ES-I3 (cell line): ENCODE data around the gene CBX1.

Source experiments
- H3K36me3 ChIP-seq: 2 replicates; pipeline ENCODE4 v1.6.1; 2013; ENCODE audit warnings: mild to moderate bottlenecking, low read length, control low read depth, moderate library complexity; ENCODE audit not compliant: insufficient read depth
- H3K4me1 ChIP-seq: 2 replicates; pipeline ENCODE4 v1.6.1; 2013; ENCODE audit warnings: mild to moderate bottlenecking, control low read depth, low read length; ENCODE audit not compliant: insufficient read depth
- H3K9ac ChIP-seq: 2 replicates; pipeline ENCODE4 v1.6.1; 2013; ENCODE audit warnings: low read depth, mild to moderate bottlenecking, low read length, moderate library complexity
- H3K9me3 ChIP-seq: 2 replicates; pipeline ENCODE4 v1.6.1; 2013; ENCODE audit warnings: mild to moderate bottlenecking, low read length, moderate library complexity; ENCODE audit not compliant: control insufficient read depth, insufficient read depth

Gene CBX1

GRCh38 chr17:48101012-48101720 lies at the start of gene CBX1:
TSS of gene CBX1 (minus strand) at chr17:48101478. CDS start at chr17:48077004, 24,474 bp downstream.
- Histone ChIP-seq H3K4me1 (no peaks in the 10 kb centered on the region), H3K9me3 (no peaks in the 10 kb centered on the region), H3K9ac (peak within 1 kb of the TSS; percentile 97), H3K36me3 (no peaks in the 10 kb centered on the region)

- Histone ChIP-seq H3K9me3 (no peaks in the 10 kb centered on the region), H3K36me3 (no peaks in the 10 kb centered on the region), H3K4me1 (peaks cover 32% of the 10 kb centered on the region), H3K9ac (no peak overlapping the region)
These were observed 49.3 kb upstream of the CBX1 start for GRCh38 chr17:48150597-48151001.

- Histone ChIP-seq H3K4me1 (peaks cover 32% of the 10 kb centered on the region), H3K9me3 (no peaks in the 10 kb centered on the region), H3K9ac (no peak overlapping the region), H3K36me3 (no peaks in the 10 kb centered on the region)
These were observed 48.6 kb upstream of the CBX1 start for GRCh38 chr17:48149787-48150463.

GRCh38 chr17:48148854-48149786 lies 47.8 kb upstream of the CBX1 start:
- Histone ChIP-seq H3K4me1 (peaks cover 32% of the 10 kb centered on the region), H3K9me3 (no peaks in the 10 kb centered on the region), H3K9ac (no peak overlapping the region), H3K36me3 (no peaks in the 10 kb centered on the region)

- Histone ChIP-seq H3K4me1 (peaks cover 29% of the 10 kb centered on the region; the same call in 1 of the 2 replicates), H3K9ac (no peak overlapping the region), H3K9me3 (no peaks in the 10 kb centered on the region), H3K36me3 (no peaks in the 10 kb centered on the region)
These were observed 46.9 kb upstream of the CBX1 start for GRCh38 chr17:48148029-48148770.

GRCh38 chr17:48144976-48145798 lies 43.9 kb upstream of the CBX1 start:
- Histone ChIP-seq H3K9me3 (no peaks in the 10 kb centered on the region), H3K9ac (no peak overlapping the region), H3K36me3 (no peaks in the 10 kb centered on the region), H3K4me1 (peaks cover 20% of the 10 kb centered on the region; the same call in 1 of the 2 replicates)

GRCh38 chr17:48144231-48144630 lies 43.0 kb upstream of the CBX1 start:
- Histone ChIP-seq H3K4me1 (peaks cover 12% of the 10 kb centered on the region; the same call in 1 of the 2 replicates), H3K9me3 (no peaks in the 10 kb centered on the region), H3K36me3 (no peaks in the 10 kb centered on the region), H3K9ac (no peak overlapping the region)

- H3K9me3 ChIP-seq: no peaks in the 10 kb centered on the region
- H3K4me1 ChIP-seq: 0 out of 2 replicates have a peak, but pooled peaks cover 6% of the 10 kb centered on the region
- H3K9ac ChIP-seq: no peak overlapping the region
- no peaks in the 10 kb centered on the region for H3K36me3 ChIP-seq
These were observed 42.4 kb upstream of the CBX1 start for GRCh38 chr17:48143629-48144028.

GRCh38 chr17:48139944-48140343 lies 38.7 kb upstream of the CBX1 start:
- no peaks in the 10 kb centered on the region for H3K9me3 ChIP-seq

GRCh38 chr17:48137656-48138055 lies 36.4 kb upstream of the CBX1 start:
- Histone ChIP-seq H3K9me3 (no peaks in the 10 kb centered on the region), H3K36me3 (no peaks in the 10 kb centered on the region), H3K4me1 (no peaks in the 10 kb centered on the region), H3K9ac (no peak overlapping the region)

More at GRCh38 chr17:48139944-48140343, 38.7 kb upstream of the CBX1 start:
- Histone ChIP-seq H3K36me3 (no peaks in the 10 kb centered on the region), H3K4me1 (0 out of 2 replicates have a peak, but pooled peaks cover 6% of the 10 kb centered on the region), H3K9ac (no peak overlapping the region)

GRCh38 chr17:48134912-48135480 lies 33.7 kb upstream of the CBX1 start:
- H3K36me3 ChIP-seq: no peaks in the 10 kb centered on the region
- H3K9me3 ChIP-seq: no peaks in the 10 kb centered on the region
- no peak overlapping the region for H3K9ac ChIP-seq
- no peaks in the 10 kb centered on the region for H3K4me1 ChIP-seq

- no peak overlapping the region for H3K9ac ChIP-seq
- H3K9me3 ChIP-seq: no peaks in the 10 kb centered on the region
- H3K36me3 ChIP-seq: no peaks in the 10 kb centered on the region
- peaks cover 2% of the 10 kb centered on the region; the same call in 1 of the 2 replicates for H3K4me1 ChIP-seq
These were observed 31.1 kb upstream of the CBX1 start for GRCh38 chr17:48132385-48132784.
